ENCODE measurements around the gene FBXO38. TPM values are rescaled to one million over a fixed set of nuclear protein-coding genes. Genes with fewer than 3 reads are reported as not detected.

Gene FBXO38
- total RNA-seq, 1 experiment from 2014 or later = 36.3 TPM

DNA sequence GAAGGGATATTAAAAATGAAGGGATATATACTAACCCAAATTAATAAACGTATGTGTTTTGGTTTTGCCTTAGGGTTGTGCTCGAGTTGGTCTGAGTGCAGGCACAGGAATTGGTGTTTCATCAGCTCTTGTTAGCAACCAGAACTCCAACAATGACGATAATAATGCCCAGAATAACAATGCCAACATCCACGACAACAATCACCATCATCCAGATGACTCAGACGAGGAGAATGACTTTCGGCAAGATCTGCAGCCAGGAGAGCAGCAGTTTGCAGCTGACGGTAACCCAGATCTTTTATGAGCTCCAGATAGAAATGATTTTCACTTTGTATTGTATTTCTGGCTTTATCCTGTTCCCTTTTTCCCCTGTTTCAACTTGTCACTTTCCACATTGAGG, 33.2 kb downstream of the FBXO38 start:
- no peaks in the 10 kb centered on the region for H3K4me1 ChIP-seq (ENCODE audit: control insufficient read depth in 1 of 2, insufficient read depth in 2 of 2, low read length in 2 of 2)
- H3K9ac ChIP-seq (ENCODE audit: low read length) = no peak overlapping the region
- no peaks in the 10 kb centered on the region; the same call in 1 of the 2 replicates for H4K20me1 ChIP-seq (ENCODE audit: insufficient read depth)
- H3K79me2 ChIP-seq (ENCODE audit: insufficient read depth, low read length) = no peaks in the 10 kb centered on the region; the same call in 1 of the 2 replicates
- no peaks in the 10 kb centered on the region for H3K9me3 ChIP-seq (ENCODE audit: control insufficient read depth in 1 of 2, insufficient read depth in 1 of 2, low read depth in 1 of 2, low read length in 2 of 2)
- H3K27ac ChIP-seq (ENCODE audit: low read depth, low read length) = no peak overlapping the region
- intact Hi-C loops (cut with micrococcal nuclease) = no loop called here
- no peak overlapping the region for H3K4me2 ChIP-seq (ENCODE audit: low read length)
- ChIA-PET RAD21 (ENCODE audit: low non-redundant PET in 1 of 2, low total read pairs in 2 of 2, uncharacterized antibody in 2 of 2, unreplicated experiment in 2 of 2) (no interaction called here), POLR2A (no interaction called here), CTCF (no interaction called here)
- H3K9me2 ChIP-seq (ENCODE audit: insufficient read depth) = no peaks in the 10 kb centered on the region
- no peak overlapping the region for H2AFZ ChIP-seq (ENCODE audit: low read depth, low read length, poor library complexity, severe bottlenecking)
- H3K36me3 ChIP-seq (ENCODE audit: control insufficient read depth in 1 of 2, insufficient read depth in 2 of 2, low read length in 2 of 2) = peaks cover 24 to 36% of the 10 kb centered on the region in 2 experiments; a peak in 3 of 4 replicates
- no TSS peak for BruUV-seq (replicated peaks)
- ATAC-seq = no peak
- TF ChIP-seq EZH2phosphoT487 (IDR thresholded peaks at IDR 0.05; ENCODE audit: borderline replicate concordance) (no peak), TCF7L2 (IDR thresholded peaks at IDR 0.05; ENCODE audit: borderline replicate concordance, extremely low read depth, insufficient read depth, insufficient read length) (no peak), FOSL1 (IDR thresholded peaks at IDR 0.05; ENCODE audit: low read depth) (no peak), ZFX (IDR thresholded peaks at IDR 0.05) (no peak), ELF1 (IDR thresholded peaks at IDR 0.05; ENCODE audit: borderline replicate concordance, low read depth) (no peak), CEBPB (IDR thresholded peaks at IDR 0.05; ENCODE audit: low read depth) (no peak), SP1 (IDR thresholded peaks at IDR 0.05; ENCODE audit: low read depth) (no peak), EGR1 (IDR thresholded peaks at IDR 0.05; ENCODE audit: low read depth) (no peak), SRF (IDR thresholded peaks at IDR 0.05; ENCODE audit: low read depth) (no peak), YY1 (IDR thresholded peaks at IDR 0.05; ENCODE audit: extremely low read depth, insufficient replicate concordance, low read depth, low read length) (no peak), EZH2 (IDR thresholded peaks at IDR 0.05) (no peak), REST (IDR thresholded peaks at IDR 0.05; ENCODE audit: low read depth) (no peak), CBX3 (IDR thresholded peaks at IDR 0.05; ENCODE audit: low read depth) (no peak)
- TF ChIP-seq, protein P1, sequence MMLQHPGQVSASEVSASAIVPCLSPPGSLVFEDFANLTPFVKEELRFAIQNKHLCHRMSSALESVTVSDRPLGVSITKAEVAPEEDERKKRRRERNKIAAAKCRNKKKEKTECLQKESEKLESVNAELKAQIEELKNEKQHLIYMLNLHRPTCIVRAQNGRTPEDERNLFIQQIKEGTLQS (IDR thresholded peaks at IDR 0.05) = no peak
- TF ChIP-seq, protein P2, sequence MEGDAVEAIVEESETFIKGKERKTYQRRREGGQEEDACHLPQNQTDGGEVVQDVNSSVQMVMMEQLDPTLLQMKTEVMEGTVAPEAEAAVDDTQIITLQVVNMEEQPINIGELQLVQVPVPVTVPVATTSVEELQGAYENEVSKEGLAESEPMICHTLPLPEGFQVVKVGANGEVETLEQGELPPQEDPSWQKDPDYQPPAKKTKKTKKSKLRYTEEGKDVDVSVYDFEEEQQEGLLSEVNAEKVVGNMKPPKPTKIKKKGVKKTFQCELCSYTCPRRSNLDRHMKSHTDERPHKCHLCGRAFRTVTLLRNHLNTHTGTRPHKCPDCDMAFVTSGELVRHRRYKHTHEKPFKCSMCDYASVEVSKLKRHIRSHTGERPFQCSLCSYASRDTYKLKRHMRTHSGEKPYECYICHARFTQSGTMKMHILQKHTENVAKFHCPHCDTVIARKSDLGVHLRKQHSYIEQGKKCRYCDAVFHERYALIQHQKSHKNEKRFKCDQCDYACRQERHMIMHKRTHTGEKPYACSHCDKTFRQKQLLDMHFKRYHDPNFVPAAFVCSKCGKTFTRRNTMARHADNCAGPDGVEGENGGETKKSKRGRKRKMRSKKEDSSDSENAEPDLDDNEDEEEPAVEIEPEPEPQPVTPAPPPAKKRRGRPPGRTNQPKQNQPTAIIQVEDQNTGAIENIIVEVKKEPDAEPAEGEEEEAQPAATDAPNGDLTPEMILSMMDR (IDR thresholded peaks at IDR 0.05 in 2 of 3, conservative IDR thresholded peaks at IDR 0.05 in 1 of 3; ENCODE audit: borderline replicate concordance in 1 of 3, insufficient read depth in 1 of 3, low read depth in 2 of 3, low read length in 2 of 3) = no peak
- no peak overlapping the region for H3K4me3 ChIP-seq (replicated peaks in 1 of 2; ENCODE audit: low read depth in 1 of 2, low read length in 2 of 2)
- DNase-seq (ENCODE audit: low read depth, low spot score) = no peak
- H3K27me3 ChIP-seq (ENCODE audit: insufficient read depth, low read length) = no peaks in the 10 kb centered on the region

All from HCT116 (cell line).